ENCODE results near the gene FGL2.

FGL2 gene

GRCh38 chr7:77199013-77199966 is at the start of gene FGL2:
Gene FGL2, minus strand, starts transcription at chr7:77199819. Its CDS starts 26 bp downstream, at chr7:77199793.
- in situ Hi-C loops (cut with HindIII; ENCODE audit: low sequenced_read_pairs), result no loop called here
- H3K4me3 ChIP-seq (ENCODE audit: low read depth, low read length), result peak within 1 kb of the TSS; percentile 23
- peak; percentile 72 for DNase-seq (ENCODE audit: low read depth, low spot score)
- TF ChIP-seq CTCF (IDR thresholded peaks at IDR 0.05; ENCODE audit: low read depth, low read length), result no peak

GRCh38 chr7:77248154-77248553 is 48.5 kb upstream of the FGL2 start:
- in situ Hi-C loops (cut with HindIII; ENCODE audit: low sequenced_read_pairs), result no loop called here
- no peak overlapping the region for H3K4me3 ChIP-seq (ENCODE audit: low read depth, low read length)
- no peak for TF ChIP-seq CTCF (IDR thresholded peaks at IDR 0.05; ENCODE audit: low read depth, low read length)
- DNase-seq (ENCODE audit: low read depth, low spot score), result no peak

DNA sequence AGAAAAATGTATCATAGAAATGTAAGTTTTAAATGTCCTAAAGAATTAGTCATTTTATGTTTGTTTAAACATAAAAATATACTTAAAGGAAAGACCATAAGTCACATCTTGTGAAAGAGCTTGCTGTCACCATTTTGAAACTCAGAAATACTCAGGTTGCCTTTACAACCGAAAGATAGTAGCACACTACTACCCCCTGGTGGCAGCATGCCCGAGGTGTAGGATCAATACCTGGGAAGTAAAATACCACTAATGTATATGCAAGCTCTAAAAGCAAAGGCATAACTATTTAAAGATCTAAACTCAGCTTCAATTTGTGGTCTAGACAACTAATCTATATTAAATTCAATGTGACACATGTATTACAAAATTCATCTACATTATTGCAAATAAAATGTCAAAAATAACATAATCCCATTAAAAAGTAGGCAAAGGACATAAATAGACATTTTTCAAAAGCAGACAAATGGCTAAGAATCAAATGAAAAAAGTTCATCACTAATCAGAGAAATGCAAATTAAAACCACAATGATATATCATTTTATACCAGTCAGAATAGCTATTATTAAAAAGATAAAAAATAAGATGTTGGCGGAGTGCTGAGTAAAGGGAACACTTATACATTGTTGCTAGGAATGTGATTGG is 47.7 kb upstream of the FGL2 start:
- DNase-seq (ENCODE audit: low read depth, low spot score), result peak; percentile 74
- TF ChIP-seq CTCF (IDR thresholded peaks at IDR 0.05; ENCODE audit: low read depth, low read length), result peak; percentile 88
- no peak overlapping the region for H3K4me3 ChIP-seq (ENCODE audit: low read depth, low read length)
- in situ Hi-C loops (cut with HindIII; ENCODE audit: low sequenced_read_pairs), result no loop called here

DNA sequence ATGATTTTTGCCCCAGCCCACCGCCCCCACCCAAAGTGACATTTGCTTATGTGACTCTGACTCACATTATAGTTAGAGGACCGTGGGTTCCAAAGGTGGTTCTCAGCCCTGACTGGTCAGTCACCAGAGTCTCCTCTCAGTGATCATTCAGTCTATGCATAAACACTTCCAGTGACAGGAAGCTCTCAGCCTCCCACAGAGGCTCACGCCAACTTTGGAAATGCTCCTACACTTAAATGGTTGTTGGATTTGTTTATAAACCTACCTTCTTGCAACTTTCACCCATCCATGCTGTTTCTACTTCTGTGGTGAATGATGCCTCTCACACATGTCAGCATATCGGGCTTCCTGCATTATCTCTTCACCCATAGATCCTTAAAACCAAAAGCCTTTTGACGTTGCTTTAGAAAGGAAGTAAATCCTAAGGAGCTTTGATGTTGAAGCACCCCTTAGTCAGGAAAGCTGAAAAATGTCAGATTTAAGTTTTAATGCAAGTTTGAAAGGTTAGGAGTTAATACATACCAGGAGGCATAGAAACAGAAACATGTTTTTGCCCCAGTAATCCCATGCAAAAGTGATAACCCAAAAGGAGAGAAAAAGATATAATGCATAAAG is 46.5 kb upstream of the FGL2 start:
- H3K4me3 ChIP-seq (ENCODE audit: low read depth, low read length), result no peak overlapping the region
- in situ Hi-C loops (cut with HindIII; ENCODE audit: low sequenced_read_pairs), result no loop called here
- DNase-seq (ENCODE audit: low read depth, low spot score), result no peak
- TF ChIP-seq CTCF (IDR thresholded peaks at IDR 0.05; ENCODE audit: low read depth, low read length), result no peak

- no peak for TF ChIP-seq CTCF (IDR thresholded peaks at IDR 0.05; ENCODE audit: low read depth, low read length)
- DNase-seq (ENCODE audit: low read depth, low spot score), result no peak
- in situ Hi-C loops (cut with HindIII; ENCODE audit: low sequenced_read_pairs), result no loop called here
- H3K4me3 ChIP-seq (ENCODE audit: low read depth, low read length), result no peak overlapping the region
These were observed 45.6 kb upstream of the FGL2 start for GRCh38 chr7:77245015-77245755.

Measured in astrocyte of the spinal cord (primary cell).